GM03348 (cell line): ENCODE results near the gene RAB25.
"Not testable (repeated sequence)": the region's sequence is repeated elsewhere in the genome, so short reads cannot be mapped to it uniquely, and the experiment has no call there.

Experiments used
- DNase-seq: peaks from one replicate; pipeline ENCODE4 v3.0.0; 2012; ENCODE audit warnings: low spot score

The RAB25 gene

DNA sequence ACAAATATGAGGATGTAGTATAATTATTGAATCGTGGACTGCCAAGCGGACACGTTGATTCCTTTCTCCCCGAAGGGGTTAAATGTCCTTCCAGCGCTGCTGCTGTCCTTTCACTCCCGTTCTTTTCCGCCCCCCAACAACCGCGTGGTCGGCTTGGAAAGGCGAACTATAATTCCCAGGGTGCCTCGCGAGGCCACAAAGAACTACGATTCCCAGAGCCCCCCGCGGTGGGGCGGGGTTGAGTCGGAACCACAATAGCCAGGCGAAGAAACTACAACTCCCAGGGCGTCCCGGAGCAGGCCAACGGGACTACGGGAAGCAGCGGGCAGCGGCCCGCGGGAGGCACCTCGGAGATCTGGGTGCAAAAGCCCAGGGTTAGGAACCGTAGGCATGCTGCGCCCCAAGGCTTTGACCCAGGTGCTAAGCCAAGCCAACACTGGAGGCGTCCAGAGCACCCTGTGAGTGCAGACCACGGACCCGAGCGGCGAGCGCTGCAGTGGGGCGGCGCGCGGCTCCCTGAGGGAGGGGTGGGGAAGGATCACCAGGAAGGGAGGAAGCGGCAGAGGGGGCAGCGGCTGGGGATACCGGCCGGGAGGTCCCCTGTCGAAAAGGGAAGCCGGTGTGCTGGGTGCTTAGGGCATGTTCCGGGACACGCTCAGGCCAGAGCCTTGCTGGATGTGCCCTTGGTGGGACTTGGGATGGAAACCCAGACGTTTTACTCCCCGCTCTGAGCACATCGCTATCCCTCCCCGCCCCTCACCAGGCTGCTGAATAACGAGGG is 6.3 kb upstream of the RAB25 start, which contains the start of gene LAMTOR2:
LAMTOR2 (plus strand) TSS at position 283 of the 781 bp plus-strand sequence; CDS start at position 391, 108 bp downstream.
- DNase-seq, result peak; percentile 96

- DNase-seq, result no peak
These were observed 5.5 kb upstream of the RAB25 start for GRCh38 chr1:156055281-156056048.

- DNase-seq, result no peak
These were observed 4.6 kb upstream of the RAB25 start for GRCh38 chr1:156056326-156056849.

DNA sequence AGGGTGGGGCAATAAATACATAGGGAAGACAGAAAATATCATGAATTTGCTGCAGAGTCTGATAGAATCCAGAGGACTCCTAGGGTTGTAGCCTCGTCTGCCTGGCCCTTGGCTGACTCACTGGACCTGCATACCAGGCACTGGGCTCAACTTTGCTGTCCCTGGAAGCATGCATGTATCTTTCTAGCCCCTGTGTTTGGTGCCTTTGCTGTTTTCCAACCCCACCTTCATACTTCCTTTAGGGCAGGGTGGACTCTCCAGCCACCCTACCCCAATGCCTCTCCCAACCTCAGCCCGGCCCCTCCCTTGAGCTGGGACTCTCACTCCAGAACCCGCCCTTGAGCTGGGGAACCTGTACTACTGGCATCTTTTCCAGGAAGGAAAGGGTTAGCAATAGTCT is 1.2 kb downstream of the RAB25 start:
- DNase-seq, result peak; percentile 28

DNA sequence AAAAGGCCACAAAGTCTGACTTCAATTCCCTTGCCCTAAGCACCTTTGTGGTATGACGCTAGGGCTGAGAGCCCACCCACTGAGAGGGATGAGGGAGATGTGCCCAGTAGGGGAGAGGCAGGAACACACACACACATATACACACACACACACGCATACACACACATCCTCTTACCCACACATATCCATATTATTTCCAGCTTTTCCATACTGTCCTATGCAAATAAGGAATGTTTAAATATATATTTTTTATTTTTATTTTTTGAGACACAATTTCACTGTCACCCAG is 3.0 kb downstream of the RAB25 start:
- no peak for DNase-seq

- DNase-seq, result no peak
These were observed 3.7 kb downstream of the RAB25 start for GRCh38 chr1:156064615-156065014.

DNA sequence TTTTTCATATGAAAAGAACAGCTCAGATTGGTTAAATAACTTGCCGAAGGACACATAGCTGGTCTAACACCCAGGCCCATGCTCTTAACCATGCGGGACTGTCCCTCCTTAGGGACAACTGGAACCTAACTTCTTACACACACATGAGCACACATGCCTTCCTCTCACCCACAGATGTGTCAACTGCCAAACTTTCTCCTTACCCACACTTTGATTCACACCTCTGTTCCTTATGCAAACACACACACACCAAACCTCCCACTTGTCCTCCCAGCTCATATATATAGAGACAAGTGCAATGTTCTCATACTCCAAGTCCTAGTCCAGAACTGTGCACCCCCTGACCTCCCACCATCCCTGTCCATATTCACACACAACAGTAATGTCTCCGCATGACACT is 4.3 kb downstream of the RAB25 start:
- no peak for DNase-seq

DNA sequence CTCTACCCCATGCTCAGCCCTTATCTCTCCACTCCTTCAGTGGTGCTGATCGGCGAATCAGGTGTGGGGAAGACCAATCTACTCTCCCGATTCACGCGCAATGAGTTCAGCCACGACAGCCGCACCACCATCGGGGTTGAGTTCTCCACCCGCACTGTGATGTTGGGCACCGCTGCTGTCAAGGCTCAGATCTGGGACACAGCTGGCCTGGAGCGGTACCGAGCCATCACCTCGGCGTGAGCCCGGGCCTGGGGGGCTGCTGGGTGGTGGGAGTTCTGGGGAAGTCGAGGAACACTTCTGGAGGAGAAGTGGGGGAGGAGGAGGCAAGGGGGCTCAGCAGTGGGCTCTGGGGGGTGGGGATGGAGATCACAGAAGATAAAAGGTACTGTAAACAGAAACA is 4.9 kb downstream of the RAB25 start:
- DNase-seq, result no peak

- DNase-seq, result no peak
These were observed 6.3 kb downstream of the RAB25 start for GRCh38 chr1:156067262-156067661.

- no peak for DNase-seq
These were observed 8.8 kb downstream of the RAB25 start for GRCh38 chr1:156069490-156070455.

DNA sequence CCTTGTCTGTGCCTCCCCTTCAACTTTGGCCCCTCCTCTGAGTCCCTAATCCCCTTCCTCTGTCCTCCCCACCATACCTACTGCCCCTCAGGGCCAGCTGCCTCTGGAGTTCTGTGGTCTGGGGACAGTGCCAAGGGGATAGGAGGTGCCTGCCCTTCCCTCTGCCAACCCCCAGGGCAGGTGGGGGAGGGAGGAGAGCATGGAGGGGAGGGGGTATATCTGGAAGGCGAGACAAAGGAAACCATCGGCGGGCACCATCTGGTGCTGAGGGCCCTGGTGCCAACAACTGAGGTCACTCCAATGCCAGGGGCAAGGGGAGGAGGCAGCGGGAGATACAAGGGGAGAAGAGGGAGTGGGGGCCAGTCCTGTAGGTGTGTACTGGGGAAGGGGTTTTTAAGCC is 9.6 kb downstream of the RAB25 start:
- no peak for DNase-seq

DNA sequence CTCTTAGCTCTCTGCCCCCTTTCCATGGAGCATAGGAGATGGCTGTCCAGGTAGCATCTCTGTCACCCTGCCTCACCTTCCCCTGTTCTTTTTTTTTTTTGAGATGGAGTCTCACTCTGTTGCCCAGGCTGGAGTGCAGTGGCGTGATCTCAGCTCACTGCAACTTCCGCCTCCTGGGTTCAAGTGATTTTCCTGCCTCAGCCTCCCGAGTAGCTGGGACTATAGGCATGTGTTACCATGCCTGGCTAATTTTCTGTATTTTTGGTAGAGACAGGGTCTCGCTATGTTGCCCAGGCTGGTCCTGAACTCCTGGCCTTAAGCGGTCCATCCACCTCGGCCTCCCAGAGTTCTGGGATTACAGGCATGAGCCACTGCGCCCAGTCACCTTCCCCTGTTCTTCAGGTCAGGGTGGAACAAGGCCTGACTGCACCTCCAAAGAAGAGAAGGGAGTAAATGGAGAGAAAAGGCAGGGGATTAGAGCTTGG is 10.4 kb downstream of the RAB25 start:
- not testable (repeated sequence) for DNase-seq

DNA sequence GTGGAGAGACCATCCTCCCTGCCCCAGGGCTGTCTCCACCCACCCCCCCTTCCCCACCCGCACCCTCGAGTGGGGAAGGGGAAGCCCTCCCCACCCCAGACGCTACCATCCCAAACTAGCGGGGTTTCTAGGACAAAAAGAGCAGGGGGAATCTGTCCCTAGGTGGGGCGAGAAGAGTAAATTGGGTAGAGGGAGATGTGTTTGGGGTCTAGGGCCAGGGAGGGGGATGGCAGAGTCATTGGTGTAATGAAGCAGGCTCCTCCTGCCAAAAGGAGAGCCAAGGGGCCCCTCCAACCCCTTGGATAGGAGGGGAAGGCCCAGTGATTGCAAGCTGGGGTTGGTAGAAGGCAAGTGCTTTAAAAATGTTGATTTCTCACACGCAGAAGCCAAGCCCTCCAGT is 11.3 kb downstream of the RAB25 start:
- no peak for DNase-seq

DNA sequence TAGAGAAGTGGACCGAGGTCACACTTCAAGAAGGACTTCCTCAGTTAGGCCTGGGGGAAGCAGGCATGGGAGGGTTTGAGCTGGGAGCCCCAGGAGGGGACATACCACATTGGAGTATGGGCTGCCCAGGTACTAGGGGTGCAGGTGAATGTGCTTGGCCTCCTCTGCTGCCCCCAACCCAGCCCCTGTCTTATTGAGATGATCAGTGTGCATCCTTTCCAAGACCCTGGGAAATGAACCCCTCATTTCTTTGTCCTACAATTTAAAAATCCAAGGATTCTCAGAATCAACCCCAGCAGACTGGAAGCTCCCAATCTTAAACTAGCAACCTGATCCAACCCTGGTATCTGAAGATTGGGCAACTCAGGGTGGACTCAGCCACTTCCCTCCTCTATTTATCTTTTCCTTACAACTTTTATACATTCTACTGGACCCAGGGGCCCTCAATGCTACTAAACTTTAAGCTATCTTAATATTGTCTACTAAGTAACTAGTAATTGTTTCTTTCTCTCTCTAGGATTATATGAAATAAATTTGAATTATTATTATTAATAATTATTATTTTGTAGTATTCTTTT is 12.2 kb downstream of the RAB25 start:
- DNase-seq, result no peak

GRCh38 chr1:156073740-156074139 is 12.8 kb downstream of the RAB25 start:
- DNase-seq, result no peak

DNA sequence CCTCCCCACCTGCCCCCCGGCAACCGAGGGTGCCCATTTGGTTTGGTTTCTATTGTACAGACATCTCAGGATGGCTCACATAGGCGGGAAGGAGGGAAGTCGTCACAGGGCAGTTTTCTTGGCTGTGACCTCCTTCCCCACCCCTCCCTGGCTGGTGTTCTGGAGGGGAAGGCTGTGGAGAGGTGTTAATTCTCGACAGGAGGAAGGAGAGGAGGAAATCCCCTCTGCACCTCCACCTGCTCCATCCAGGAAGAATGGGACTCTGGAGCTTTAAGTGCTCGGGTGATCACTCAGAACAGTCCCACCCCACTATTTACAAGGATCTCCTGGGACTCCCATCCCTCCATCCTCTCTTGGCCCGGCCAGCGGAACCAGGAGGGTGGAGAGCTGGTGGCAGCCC is 13.7 kb downstream of the RAB25 start:
- DNase-seq, result no peak

DNA sequence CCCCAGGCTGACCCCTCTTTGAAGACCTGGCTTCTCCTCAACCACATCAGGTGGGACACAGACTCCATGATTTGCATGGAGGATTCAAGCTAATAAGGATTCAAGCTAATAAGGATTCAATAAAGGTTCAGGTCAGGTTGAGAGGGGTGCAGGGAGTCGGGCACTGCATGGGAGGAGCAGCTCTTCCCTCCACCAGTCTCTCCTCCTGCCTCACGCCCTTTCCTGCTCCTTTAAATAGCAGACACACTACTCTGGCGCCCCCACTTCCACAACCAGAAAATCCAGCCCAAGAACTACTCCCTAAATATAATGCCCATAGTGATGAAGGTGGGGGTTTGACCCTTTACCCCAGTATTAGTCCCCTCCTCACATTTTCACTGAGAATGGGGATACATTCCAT is 14.2 kb downstream of the RAB25 start:
- no peak for DNase-seq

DNA sequence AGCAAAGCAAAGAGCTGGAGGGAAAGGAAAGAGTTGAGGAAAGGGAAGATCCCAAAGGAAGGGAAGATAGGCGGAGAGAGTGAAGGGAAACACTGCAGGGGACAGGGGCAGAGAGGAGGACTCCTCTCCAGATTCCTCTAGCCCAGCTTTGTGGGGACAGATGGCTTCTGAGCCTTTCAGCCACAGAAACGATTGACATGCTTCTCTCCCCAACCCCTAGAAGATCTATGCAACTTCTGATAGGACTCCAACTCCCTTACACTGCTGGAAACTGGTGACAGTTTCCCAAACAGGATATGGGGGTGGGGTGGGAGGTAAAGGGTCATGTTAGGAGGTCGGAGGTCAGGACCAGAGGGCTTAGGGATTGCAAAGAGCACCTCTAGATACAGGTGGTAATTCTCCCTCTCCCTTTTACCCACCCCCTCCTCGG is 14.8 kb downstream of the RAB25 start:
- no peak for DNase-seq

DNA sequence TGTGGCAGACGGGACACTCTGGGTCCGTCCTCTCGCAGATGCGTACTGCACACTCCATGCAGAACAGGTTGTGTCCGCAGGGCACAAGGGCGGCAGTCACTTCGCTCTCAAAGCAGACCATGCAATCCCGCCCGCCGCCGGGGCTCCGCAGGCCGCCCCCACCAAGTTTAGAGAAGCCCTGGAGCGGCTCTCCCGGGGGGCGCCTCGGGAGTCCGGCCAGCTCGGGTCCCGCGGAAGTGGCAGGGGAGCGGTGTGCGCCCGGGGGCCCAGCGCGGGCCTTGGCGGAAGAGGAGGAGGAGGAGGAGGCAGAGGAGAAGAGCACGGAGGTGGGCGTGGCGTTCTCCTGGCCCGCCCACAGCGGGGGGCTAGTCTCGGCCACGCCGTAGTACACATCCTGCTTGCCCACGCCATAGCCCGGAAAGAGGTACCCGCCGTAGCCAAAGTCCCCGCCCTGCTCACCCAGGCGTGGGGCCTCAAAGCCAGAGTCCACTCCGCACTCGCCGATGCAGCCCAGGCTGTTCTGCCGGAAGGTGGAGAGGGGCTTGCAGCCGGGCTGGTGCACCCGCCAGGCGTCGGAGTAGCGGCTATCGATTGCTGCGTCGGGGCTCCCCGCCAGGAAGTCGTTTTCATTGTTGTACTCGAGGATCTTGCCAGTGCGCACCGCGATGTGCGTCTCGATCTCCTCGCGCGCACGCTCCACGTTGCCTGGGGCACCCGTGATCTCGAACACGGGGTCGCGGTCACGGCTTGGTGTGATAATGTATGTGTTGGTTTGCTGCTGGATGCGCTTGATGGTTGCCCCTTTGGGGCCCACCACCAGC is 15.9 kb downstream of the RAB25 start:
- DNase-seq, result no peak

DNA sequence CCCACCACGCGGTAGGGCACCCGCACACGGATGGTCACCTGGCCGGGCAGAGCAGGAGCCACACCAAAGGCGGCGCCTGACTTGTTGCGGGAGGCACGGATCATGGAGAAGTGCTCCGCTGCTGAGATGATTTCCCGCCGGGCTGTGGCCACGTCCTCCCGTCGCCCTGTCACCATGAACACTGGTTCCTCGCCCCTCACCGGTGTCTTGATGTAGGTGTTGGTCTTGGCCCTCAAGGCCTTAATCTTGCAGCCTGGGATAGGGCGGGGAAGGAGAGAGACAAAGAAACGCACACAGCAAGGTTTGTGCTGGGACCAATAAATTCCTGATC is 16.4 kb downstream of the RAB25 start:
- DNase-seq, result no peak

- DNase-seq, result no peak
These were observed 17.8 kb downstream of the RAB25 start for GRCh38 chr1:156078728-156079127.
